Liver (tissue), 9 donors: Measurements from ENCODE around the gene MPHOSPH10. TPM values are rescaled to one million over a fixed set of nuclear protein-coding genes. Genes with fewer than 3 reads are reported as not detected.

Experiments used
- DNase-seq: peaks from one replicate; pipeline ENCODE4 v3.0.0-alpha.2; 2017; ENCODE audit warnings: low spot score
- H3K27ac ChIP-seq, 2 donors: one replicate each; pipeline ENCODE4 v1.7.0; 2013; ENCODE audit warnings: inconsistent platforms in 2 of 2, low read length in 2 of 2, control low read depth in 1 of 2, low read depth in 1 of 2, mild to moderate bottlenecking in 1 of 2
- H3K27me3 ChIP-seq, 4 donors: one replicate each; pipeline versions ENCODE4 v1.6.1 to v1.7.0; 2013; ENCODE audit warnings: low read length in 3 of 4, inconsistent platforms in 1 of 4, mild to moderate bottlenecking in 1 of 4, moderate library complexity in 1 of 4; ENCODE audit not compliant: control insufficient read depth in 4 of 4, insufficient read depth in 4 of 4
- H3K36me3 ChIP-seq, 4 donors: one replicate each; pipeline versions ENCODE4 v1.6.1 to v1.7.0; 2013; ENCODE audit warnings: low read length in 3 of 4, mild to moderate bottlenecking in 3 of 4, low read depth in 1 of 4, moderate library complexity in 1 of 4; ENCODE audit not compliant: control insufficient read depth in 4 of 4, insufficient read depth in 3 of 4
- H3K4me1 ChIP-seq, 4 donors: one replicate each; pipeline versions ENCODE4 v1.6.1 to v1.7.0; 2013; ENCODE audit warnings: low read length in 3 of 4, mild to moderate bottlenecking in 3 of 4, moderate library complexity in 1 of 4; ENCODE audit not compliant: control insufficient read depth in 4 of 4, insufficient read depth in 4 of 4
- H3K4me3 ChIP-seq, 3 donors: one replicate each; pipeline versions ENCODE4 v1.6.1 to v1.7.0; 2013; ENCODE audit warnings: low read length in 3 of 3, control low read depth in 1 of 3, low read depth in 1 of 3, mild to moderate bottlenecking in 1 of 3
- H3K9ac ChIP-seq, 2 donors: one replicate each; pipeline ENCODE4 v1.7.0; 2013; ENCODE audit warnings: low read length in 2 of 2, mild to moderate bottlenecking in 2 of 2, moderate library complexity in 2 of 2, control low read depth in 1 of 2, low read depth in 1 of 2
- H3K9me3 ChIP-seq, 4 donors: one replicate each; pipeline versions ENCODE4 v1.6.1 to v1.7.0; 2013; ENCODE audit warnings: low read length in 3 of 4; ENCODE audit not compliant: control insufficient read depth in 4 of 4
- EGR1 ChIP-seq, 2 donors: IDR thresholded peaks; 2 replicates each; pipeline ENCODE4 v1.6.1; 2016 to 2018; ENCODE audit warnings: antibody characterized with exemption in 2 of 2, low read depth in 2 of 2
- FOXA1 ChIP-seq: IDR thresholded peaks from 2 replicates; pipeline ENCODE4 v1.6.1; 2016; ENCODE audit warnings: antibody characterized with exemption
- FOXA2 ChIP-seq: IDR thresholded peaks from 2 replicates; pipeline ENCODE4 v1.6.1; 2016; ENCODE audit warnings: antibody characterized with exemption
- GABPA ChIP-seq, 2 donors: IDR thresholded peaks in 1 of 2; conservative IDR thresholded peaks in 1 of 2; 2 replicates each; pipeline ENCODE4 v1.6.1; 2016; ENCODE audit warnings: antibody characterized with exemption in 2 of 2, mild to moderate bottlenecking in 1 of 2, moderate library complexity in 1 of 2
- HNF4A ChIP-seq, 2 donors: conservative IDR thresholded peaks; 2 replicates each; pipeline ENCODE4 v1.6.1; 2016; ENCODE audit warnings: antibody characterized with exemption in 2 of 2, mild to moderate bottlenecking in 2 of 2
- HNF4G ChIP-seq: IDR thresholded peaks from 2 replicates; pipeline ENCODE4 v1.6.1; 2016; ENCODE audit warnings: antibody characterized with exemption
- JUND ChIP-seq, 2 donors: IDR thresholded peaks; 2 replicates each; pipeline ENCODE4 v1.6.1; 2016; ENCODE audit warnings: antibody characterized with exemption in 2 of 2
- NR2F2 ChIP-seq: IDR thresholded peaks from 2 replicates; pipeline ENCODE4 v1.6.1; 2016; ENCODE audit warnings: antibody characterized with exemption
- RAD21 ChIP-seq, 2 donors: IDR thresholded peaks; 2 replicates each; pipeline ENCODE4 v1.6.1; 2016; ENCODE audit warnings: antibody characterized with exemption in 2 of 2, mild to moderate bottlenecking in 2 of 2
- RXRA ChIP-seq, 2 donors: IDR thresholded peaks; 2 replicates each; pipeline ENCODE4 v1.6.1; 2017 to 2018; ENCODE audit warnings: antibody characterized with exemption in 2 of 2, mild to moderate bottlenecking in 1 of 2
- SP1 ChIP-seq: IDR thresholded peaks from 2 replicates; pipeline ENCODE4 v1.6.1; 2018; ENCODE audit warnings: antibody characterized with exemption, mild to moderate bottlenecking
- TAF1 ChIP-seq: conservative IDR thresholded peaks from 2 replicates; pipeline ENCODE4 v1.6.1; 2016; ENCODE audit warnings: antibody characterized with exemption, mild to moderate bottlenecking
- YY1 ChIP-seq: IDR thresholded peaks from 2 replicates; pipeline ENCODE4 v1.6.1; 2016; ENCODE audit warnings: antibody characterized with exemption, mild to moderate bottlenecking
- WGBS: extraction: QIAGEN DNeasy Blood & Tissue Kit; methylation state at CpG from one replicate; pipeline ENCODE4 v1.1.7; 2013; 5-methylcytosine and 5-hydroxymethylcytosine counted together
- polyA plus RNA-seq, 2 donors: library from polyadenylated mRNA; stranded (reverse) in 1 of 2; unstranded in 1 of 2; fragments of 200-250 nt in 1 of 2; fragments of >200 nt in 1 of 2; fragmentation: Nextera tagmentation in 1 of 2; extraction: Ambion mirVana in 1 of 2; gene quantifications; one replicate each; pipeline versions ENCODE4 v1.2.1 to v1.2.3, GENCODE V29; 2013 to 2015
- total RNA-seq, 2 donors: library from RNA; depleted of rRNA; stranded (reverse); fragments of >200 nt; gene quantifications; one replicate each; pipeline ENCODE4 v1.2.3, GENCODE V29; 2014
- TF ChIP-seq, protein P1 (sequence below): IDR thresholded peaks from 2 replicates; pipeline ENCODE4 v1.6.1; 2016; ENCODE audit warnings: antibody characterized with exemption
- TF ChIP-seq, protein P2 (sequence below): IDR thresholded peaks from 2 replicates; pipeline ENCODE4 v1.6.1; 2016; ENCODE audit warnings: antibody characterized with exemption, mild to moderate bottlenecking
- TF ChIP-seq, protein P3 (sequence below): IDR thresholded peaks from 2 replicates; pipeline ENCODE4 v1.6.1; 2016; ENCODE audit warnings: antibody characterized with exemption
- TF ChIP-seq, protein P4 (sequence below): IDR thresholded peaks from 2 replicates; pipeline ENCODE4 v1.6.1; 2016; ENCODE audit warnings: antibody characterized with exemption
- TF ChIP-seq, protein P5 (sequence below): fragments of 150-350 bp; IDR thresholded peaks from 2 replicates; pipeline ENCODE4 v1.5.1; 2017; ENCODE audit warnings: improper control_type of control experiment, low read depth, low read length; ENCODE audit not compliant: missing input control
- donor health status: healthy.
- donor health status: healthy.
- donor health status: healthy.
- donor health status: healthy.
- donor health status: healthy.

Gene MPHOSPH10
- total and polyA plus RNA-seq, 4 donors: 8.7 to 13.6 (median 11.3) TPM

DNA sequence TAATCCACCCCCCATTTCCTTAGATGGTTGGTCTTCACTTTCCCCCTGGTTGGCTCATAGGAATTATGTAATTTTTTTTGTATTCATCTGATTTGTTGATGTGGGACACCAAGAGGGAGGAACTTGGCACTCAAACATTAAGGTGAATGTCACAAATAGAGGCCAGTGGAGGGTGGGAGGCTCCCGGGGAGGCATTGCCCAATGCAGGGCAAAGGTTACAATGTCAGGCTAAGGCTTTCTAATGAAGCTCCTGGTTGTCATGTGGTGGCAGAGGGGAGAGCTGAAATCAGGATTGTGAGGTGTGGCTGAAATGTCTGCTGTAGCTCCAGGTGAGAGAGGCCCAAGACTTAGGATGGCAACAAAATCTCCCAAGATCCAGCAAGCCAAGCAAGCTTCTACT, 42.7 kb downstream of the MPHOSPH10 start:
- H3K36me3 ChIP-seq: no peaks in the 10 kb centered on the region
- H3K9me3 ChIP-seq: no peaks in the 10 kb centered on the region
- 25% methylated on average over 1 of the region's 1 CpG for WGBS
- no peak overlapping the region for H3K9ac ChIP-seq
- peak; percentile 55 for DNase-seq
- TF ChIP-seq JUND (IDR thresholded peaks at IDR 0.05) (peak; percentile 29 to 70), YY1 (peak; percentile 81), SP1 (peak; percentile 92), HNF4G (peak; percentile 48), FOXA2 (peak; percentile 21), HNF4A (conservative IDR thresholded peaks at IDR 0.05) (peak; percentile 79 to 90), FOXA1 (peak; percentile 13), TAF1 (no peak), RXRA (IDR thresholded peaks at IDR 0.05) (peak; percentile 92 to 95), EGR1 (IDR thresholded peaks at IDR 0.05; ENCODE audit: low read depth in 2 of 2) (peak in 1 of 2 donors; percentile 29), NR2F2 (peak; percentile 57), GABPA (IDR thresholded peaks at IDR 0.05 in 1 of 2, conservative IDR thresholded peaks at IDR 0.05 in 1 of 2) (no peak), RAD21 (IDR thresholded peaks at IDR 0.05) (peak; percentile 49 to 56)
- TF ChIP-seq, protein P1, sequence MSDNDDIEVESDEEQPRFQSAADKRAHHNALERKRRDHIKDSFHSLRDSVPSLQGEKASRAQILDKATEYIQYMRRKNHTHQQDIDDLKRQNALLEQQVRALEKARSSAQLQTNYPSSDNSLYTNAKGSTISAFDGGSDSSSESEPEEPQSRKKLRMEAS: peak; percentile 56
- TF ChIP-seq, protein P2, sequence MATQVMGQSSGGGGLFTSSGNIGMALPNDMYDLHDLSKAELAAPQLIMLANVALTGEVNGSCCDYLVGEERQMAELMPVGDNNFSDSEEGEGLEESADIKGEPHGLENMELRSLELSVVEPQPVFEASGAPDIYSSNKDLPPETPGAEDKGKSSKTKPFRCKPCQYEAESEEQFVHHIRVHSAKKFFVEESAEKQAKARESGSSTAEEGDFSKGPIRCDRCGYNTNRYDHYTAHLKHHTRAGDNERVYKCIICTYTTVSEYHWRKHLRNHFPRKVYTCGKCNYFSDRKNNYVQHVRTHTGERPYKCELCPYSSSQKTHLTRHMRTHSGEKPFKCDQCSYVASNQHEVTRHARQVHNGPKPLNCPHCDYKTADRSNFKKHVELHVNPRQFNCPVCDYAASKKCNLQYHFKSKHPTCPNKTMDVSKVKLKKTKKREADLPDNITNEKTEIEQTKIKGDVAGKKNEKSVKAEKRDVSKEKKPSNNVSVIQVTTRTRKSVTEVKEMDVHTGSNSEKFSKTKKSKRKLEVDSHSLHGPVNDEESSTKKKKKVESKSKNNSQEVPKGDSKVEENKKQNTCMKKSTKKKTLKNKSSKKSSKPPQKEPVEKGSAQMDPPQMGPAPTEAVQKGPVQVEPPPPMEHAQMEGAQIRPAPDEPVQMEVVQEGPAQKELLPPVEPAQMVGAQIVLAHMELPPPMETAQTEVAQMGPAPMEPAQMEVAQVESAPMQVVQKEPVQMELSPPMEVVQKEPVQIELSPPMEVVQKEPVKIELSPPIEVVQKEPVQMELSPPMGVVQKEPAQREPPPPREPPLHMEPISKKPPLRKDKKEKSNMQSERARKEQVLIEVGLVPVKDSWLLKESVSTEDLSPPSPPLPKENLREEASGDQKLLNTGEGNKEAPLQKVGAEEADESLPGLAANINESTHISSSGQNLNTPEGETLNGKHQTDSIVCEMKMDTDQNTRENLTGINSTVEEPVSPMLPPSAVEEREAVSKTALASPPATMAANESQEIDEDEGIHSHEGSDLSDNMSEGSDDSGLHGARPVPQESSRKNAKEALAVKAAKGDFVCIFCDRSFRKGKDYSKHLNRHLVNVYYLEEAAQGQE: peak; percentile 66
- TF ChIP-seq, protein P3, sequence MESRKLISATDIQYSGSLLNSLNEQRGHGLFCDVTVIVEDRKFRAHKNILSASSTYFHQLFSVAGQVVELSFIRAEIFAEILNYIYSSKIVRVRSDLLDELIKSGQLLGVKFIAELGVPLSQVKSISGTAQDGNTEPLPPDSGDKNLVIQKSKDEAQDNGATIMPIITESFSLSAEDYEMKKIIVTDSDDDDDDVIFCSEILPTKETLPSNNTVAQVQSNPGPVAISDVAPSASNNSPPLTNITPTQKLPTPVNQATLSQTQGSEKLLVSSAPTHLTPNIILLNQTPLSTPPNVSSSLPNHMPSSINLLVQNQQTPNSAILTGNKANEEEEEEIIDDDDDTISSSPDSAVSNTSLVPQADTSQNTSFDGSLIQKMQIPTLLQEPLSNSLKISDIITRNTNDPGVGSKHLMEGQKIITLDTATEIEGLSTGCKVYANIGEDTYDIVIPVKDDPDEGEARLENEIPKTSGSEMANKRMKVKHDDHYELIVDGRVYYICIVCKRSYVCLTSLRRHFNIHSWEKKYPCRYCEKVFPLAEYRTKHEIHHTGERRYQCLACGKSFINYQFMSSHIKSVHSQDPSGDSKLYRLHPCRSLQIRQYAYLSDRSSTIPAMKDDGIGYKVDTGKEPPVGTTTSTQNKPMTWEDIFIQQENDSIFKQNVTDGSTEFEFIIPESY: peak; percentile 56
- TF ChIP-seq, protein P4, sequence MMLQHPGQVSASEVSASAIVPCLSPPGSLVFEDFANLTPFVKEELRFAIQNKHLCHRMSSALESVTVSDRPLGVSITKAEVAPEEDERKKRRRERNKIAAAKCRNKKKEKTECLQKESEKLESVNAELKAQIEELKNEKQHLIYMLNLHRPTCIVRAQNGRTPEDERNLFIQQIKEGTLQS: no peak
- TF ChIP-seq, protein P5, sequence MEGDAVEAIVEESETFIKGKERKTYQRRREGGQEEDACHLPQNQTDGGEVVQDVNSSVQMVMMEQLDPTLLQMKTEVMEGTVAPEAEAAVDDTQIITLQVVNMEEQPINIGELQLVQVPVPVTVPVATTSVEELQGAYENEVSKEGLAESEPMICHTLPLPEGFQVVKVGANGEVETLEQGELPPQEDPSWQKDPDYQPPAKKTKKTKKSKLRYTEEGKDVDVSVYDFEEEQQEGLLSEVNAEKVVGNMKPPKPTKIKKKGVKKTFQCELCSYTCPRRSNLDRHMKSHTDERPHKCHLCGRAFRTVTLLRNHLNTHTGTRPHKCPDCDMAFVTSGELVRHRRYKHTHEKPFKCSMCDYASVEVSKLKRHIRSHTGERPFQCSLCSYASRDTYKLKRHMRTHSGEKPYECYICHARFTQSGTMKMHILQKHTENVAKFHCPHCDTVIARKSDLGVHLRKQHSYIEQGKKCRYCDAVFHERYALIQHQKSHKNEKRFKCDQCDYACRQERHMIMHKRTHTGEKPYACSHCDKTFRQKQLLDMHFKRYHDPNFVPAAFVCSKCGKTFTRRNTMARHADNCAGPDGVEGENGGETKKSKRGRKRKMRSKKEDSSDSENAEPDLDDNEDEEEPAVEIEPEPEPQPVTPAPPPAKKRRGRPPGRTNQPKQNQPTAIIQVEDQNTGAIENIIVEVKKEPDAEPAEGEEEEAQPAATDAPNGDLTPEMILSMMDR: no peak
- no peak overlapping the region for H3K27ac ChIP-seq
- peaks cover 3 to 12% (median 6%) of the 10 kb centered on the region in 4 donors for H3K4me1 ChIP-seq
- H3K4me3 ChIP-seq: no peak overlapping the region
- H3K27me3 ChIP-seq: no peaks in the 10 kb centered on the region
